Type B pancreatic cell (in vitro differentiated cells): ENCODE measurements around the gene SLC37A2. TPM values are rescaled to one million over a fixed set of nuclear protein-coding genes. Genes with fewer than 3 reads are reported as not detected.

Experiments
- DNase-seq: peaks from one replicate; pipeline ENCODE4 v3.0.0; 2021; ENCODE audit warnings: mixed read lengths; ENCODE audit not compliant: unreplicated experiment; ENCODE audit errors: extremely low spot score
- H3K27ac Mint-ChIP-seq: 2 replicates; pipeline ENCODE4 v1.8.0; 2021; ENCODE audit warnings: mild to moderate bottlenecking, mixed read lengths
- H3K27me3 Mint-ChIP-seq: 2 replicates; pipeline ENCODE4 v1.8.0; 2021; ENCODE audit warnings: mixed read lengths
- H3K36me3 Mint-ChIP-seq: 2 replicates; pipeline ENCODE4 v1.8.0; 2021; ENCODE audit warnings: mixed read lengths
- H3K4me1 Mint-ChIP-seq: one replicate; pipeline ENCODE4 v1.8.0; 2021; ENCODE audit warnings: mixed read lengths; ENCODE audit not compliant: unreplicated experiment
- H3K4me3 Mint-ChIP-seq: 2 replicates; pipeline ENCODE4 v1.8.0; 2021; ENCODE audit warnings: mild to moderate bottlenecking, mixed read lengths
- H3K9me3 Mint-ChIP-seq: 2 replicates; pipeline ENCODE4 v1.8.0; 2021; ENCODE audit warnings: mixed read lengths
- CTCF ChIP-seq: fragments of 200-600 bp; sonication (generic); conservative IDR thresholded peaks from 2 replicates; pipeline ENCODE4 v1.5.0; 2021; ENCODE audit warnings: antibody characterized with exemption, mild to moderate bottlenecking
- total RNA-seq: library from RNA; stranded (reverse); gene quantifications from 2 replicates; pipeline ENCODE4 v1.2.1, GENCODE V29; 2021; ENCODE audit warnings: low replicate concordance

The SLC37A2 gene
- total RNA-seq, 1 donor from 2014 or later = 1.3 TPM

GRCh38 chr11:125117429-125117828 lies 54.3 kb downstream of the SLC37A2 start:
- Mint-ChIP-seq H3K27ac (no peak overlapping the region), H3K4me1 (peaks cover 4% of the 10 kb centered on the region), H3K4me3 (no peak overlapping the region), H3K9me3 (peaks cover 18% of the 10 kb centered on the region), H3K27me3 (peaks cover 24% of the 10 kb centered on the region), H3K36me3 (no peaks in the 10 kb centered on the region)
- DNase-seq = no peak
- no peak for TF ChIP-seq CTCF

- no peaks in the 10 kb centered on the region for H3K36me3 Mint-ChIP-seq
- peaks cover 29% of the 10 kb centered on the region for H3K27me3 Mint-ChIP-seq
- no peak for DNase-seq
- peaks cover 17% of the 10 kb centered on the region for H3K4me1 Mint-ChIP-seq
- H3K4me3 Mint-ChIP-seq = peak overlapping the region; percentile 16
- peak overlapping the region; percentile 40 for H3K27ac Mint-ChIP-seq
- H3K9me3 Mint-ChIP-seq = peaks cover 8% of the 10 kb centered on the region
- no peak for TF ChIP-seq CTCF
These were observed 60.3 kb downstream of the SLC37A2 start for GRCh38 chr11:125123194-125123946.

GRCh38 chr11:125123947-125124617 lies 61.0 kb downstream of the SLC37A2 start:
- Mint-ChIP-seq H3K27me3 (peaks cover 30% of the 10 kb centered on the region), H3K9me3 (peaks cover 8% of the 10 kb centered on the region)

GRCh38 chr11:125124618-125124992 lies 61.5 kb downstream of the SLC37A2 start:
- no peak for TF ChIP-seq CTCF
- peaks cover 8% of the 10 kb centered on the region for H3K9me3 Mint-ChIP-seq
- DNase-seq = no peak
- H3K27me3 Mint-ChIP-seq = peaks cover 32% of the 10 kb centered on the region
- no peak overlapping the region for H3K27ac Mint-ChIP-seq
- peaks cover 21% of the 10 kb centered on the region for H3K4me1 Mint-ChIP-seq
- no peak overlapping the region for H3K4me3 Mint-ChIP-seq
- H3K36me3 Mint-ChIP-seq = no peaks in the 10 kb centered on the region

More at GRCh38 chr11:125123947-125124617, 61.0 kb downstream of the SLC37A2 start:
- Mint-ChIP-seq H3K36me3 (no peaks in the 10 kb centered on the region), H3K4me3 (peak overlapping the region; percentile 16), H3K4me1 (peaks cover 18% of the 10 kb centered on the region), H3K27ac (peak overlapping the region; percentile 40)
- no peak for DNase-seq
- peak; percentile 70 for TF ChIP-seq CTCF

GRCh38 chr11:125128450-125128849 lies 65.3 kb downstream of the SLC37A2 start:
- no peak for TF ChIP-seq CTCF
- Mint-ChIP-seq H3K27me3 (peaks cover 31% of the 10 kb centered on the region), H3K27ac (no peak overlapping the region)

More at GRCh38 chr11:125128450-125128849, 65.3 kb downstream of the SLC37A2 start:
- H3K9me3 Mint-ChIP-seq = peaks cover 8% of the 10 kb centered on the region
- no peak overlapping the region for H3K4me3 Mint-ChIP-seq
- no peak for DNase-seq
- no peaks in the 10 kb centered on the region for H3K36me3 Mint-ChIP-seq
- peaks cover 24% of the 10 kb centered on the region for H3K4me1 Mint-ChIP-seq
